ENCODE results near the gene SKAP1. TPM values are rescaled to one million over a fixed set of nuclear protein-coding genes. Genes with fewer than 3 reads are reported as not detected.

The SKAP1 gene
- total RNA-seq, 1 donor from 2014 or later: not detected

DNA sequence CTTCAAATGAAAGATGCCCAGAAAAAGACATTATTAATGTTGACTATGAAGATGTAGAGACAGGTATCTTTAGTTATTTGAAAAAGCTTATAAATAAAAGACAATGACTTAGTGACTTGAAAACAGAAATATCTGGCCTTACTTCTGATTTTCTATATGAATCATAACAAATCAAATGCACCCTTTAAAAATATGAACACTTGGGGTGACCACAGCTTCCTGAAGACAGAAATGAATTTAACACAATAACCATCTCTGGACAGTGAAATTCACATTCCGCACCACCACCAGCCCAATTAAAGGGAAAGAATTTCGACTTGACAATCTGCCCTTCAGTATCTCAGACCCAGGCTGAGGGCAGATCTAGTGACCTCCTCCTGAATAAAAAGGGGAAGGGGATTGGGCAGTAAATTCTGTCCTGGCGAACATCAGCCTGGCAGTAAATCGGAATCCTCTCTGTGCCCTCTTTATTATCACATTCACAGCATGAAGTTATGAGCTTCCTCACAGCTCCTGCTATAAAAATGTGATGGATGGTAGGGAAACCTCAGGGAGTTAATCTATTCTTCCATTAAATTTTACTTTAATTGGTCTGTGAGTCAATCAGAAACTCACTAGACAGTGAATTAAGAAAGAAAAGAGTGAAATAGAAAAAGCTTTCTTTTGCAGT lies 190.9 kb downstream of the SKAP1 start:
- no peaks in the 10 kb centered on the region for H3K36me3 ChIP-seq
- TF ChIP-seq, protein P1, sequence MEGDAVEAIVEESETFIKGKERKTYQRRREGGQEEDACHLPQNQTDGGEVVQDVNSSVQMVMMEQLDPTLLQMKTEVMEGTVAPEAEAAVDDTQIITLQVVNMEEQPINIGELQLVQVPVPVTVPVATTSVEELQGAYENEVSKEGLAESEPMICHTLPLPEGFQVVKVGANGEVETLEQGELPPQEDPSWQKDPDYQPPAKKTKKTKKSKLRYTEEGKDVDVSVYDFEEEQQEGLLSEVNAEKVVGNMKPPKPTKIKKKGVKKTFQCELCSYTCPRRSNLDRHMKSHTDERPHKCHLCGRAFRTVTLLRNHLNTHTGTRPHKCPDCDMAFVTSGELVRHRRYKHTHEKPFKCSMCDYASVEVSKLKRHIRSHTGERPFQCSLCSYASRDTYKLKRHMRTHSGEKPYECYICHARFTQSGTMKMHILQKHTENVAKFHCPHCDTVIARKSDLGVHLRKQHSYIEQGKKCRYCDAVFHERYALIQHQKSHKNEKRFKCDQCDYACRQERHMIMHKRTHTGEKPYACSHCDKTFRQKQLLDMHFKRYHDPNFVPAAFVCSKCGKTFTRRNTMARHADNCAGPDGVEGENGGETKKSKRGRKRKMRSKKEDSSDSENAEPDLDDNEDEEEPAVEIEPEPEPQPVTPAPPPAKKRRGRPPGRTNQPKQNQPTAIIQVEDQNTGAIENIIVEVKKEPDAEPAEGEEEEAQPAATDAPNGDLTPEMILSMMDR (IDR thresholded peaks at IDR 0.05): no peak
- no peak for TF ChIP-seq EZH2phosphoT487 (IDR thresholded peaks at IDR 0.05)
- TF ChIP-seq EZH2 (IDR thresholded peaks at IDR 0.05): no peak
- no peak overlapping the region for H3K4me2 ChIP-seq
- no peaks in the 10 kb centered on the region for H3K79me2 ChIP-seq (ENCODE audit: low read depth)
- no peaks in the 10 kb centered on the region for H3K36me3 Mint-ChIP-seq
- DNase-seq (ENCODE audit: low spot score): no peak
- no peak overlapping the region for H3K27ac ChIP-seq
- H3K27ac Mint-ChIP-seq: no peak overlapping the region
- H3K27me3 Mint-ChIP-seq (ENCODE audit: insufficient read depth, low read depth): no peaks in the 10 kb centered on the region
- no peaks in the 10 kb centered on the region for H4K20me1 ChIP-seq (ENCODE audit: low read depth)
- H3K9me3 Mint-ChIP-seq: no peaks in the 10 kb centered on the region
- H3K4me1 Mint-ChIP-seq: peaks cover 7% of the 10 kb centered on the region
- no peak overlapping the region for H3K9ac ChIP-seq
- no peak overlapping the region for H3K4me3 Mint-ChIP-seq
- H3K9me3 ChIP-seq (ENCODE audit: low read depth): no peaks in the 10 kb centered on the region
- H3K4me1 ChIP-seq: no peaks in the 10 kb centered on the region
- peaks cover 22% of the 10 kb centered on the region for H3K27me3 ChIP-seq
- H2AFZ ChIP-seq (replicated peaks): no peak overlapping the region
- H3K4me3 ChIP-seq: no peak overlapping the region
- no peaks in the 10 kb centered on the region for H3F3A ChIP-seq (ENCODE audit: low read depth)

DNA sequence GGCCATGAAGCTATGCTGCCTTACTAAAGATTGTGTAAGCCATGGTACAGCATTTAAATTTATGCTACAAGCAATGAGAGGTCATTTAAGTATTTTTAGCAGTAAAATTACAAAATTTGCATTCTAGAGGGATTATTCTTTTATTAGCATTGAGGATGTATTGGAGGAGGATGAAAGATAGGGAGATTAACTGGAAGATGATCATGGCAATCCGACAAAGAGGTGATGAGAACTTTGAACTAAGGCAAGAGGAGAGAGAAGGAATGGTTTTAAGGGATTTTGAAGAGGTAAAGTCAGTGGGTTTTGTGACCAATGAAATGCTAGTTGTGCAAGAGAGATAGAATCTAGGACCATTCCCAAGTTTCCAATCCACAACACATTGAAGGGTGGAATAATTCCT lies 192.6 kb downstream of the SKAP1 start:
- no peaks in the 10 kb centered on the region for H3K9me3 Mint-ChIP-seq
- TF ChIP-seq, protein P1 (IDR thresholded peaks at IDR 0.05): no peak
- no peak for TF ChIP-seq EZH2 (IDR thresholded peaks at IDR 0.05)
- no peak for TF ChIP-seq EZH2phosphoT487 (IDR thresholded peaks at IDR 0.05)
- no peaks in the 10 kb centered on the region for H3K27me3 Mint-ChIP-seq (ENCODE audit: insufficient read depth, low read depth)
- H3K36me3 Mint-ChIP-seq: no peaks in the 10 kb centered on the region
- Histone ChIP-seq H3K9ac (no peak overlapping the region), H3K79me2 (ENCODE audit: low read depth) (no peaks in the 10 kb centered on the region), H3K27me3 (peaks cover 28% of the 10 kb centered on the region), H3K4me1 (no peaks in the 10 kb centered on the region), H3K27ac (no peak overlapping the region), H3K36me3 (no peaks in the 10 kb centered on the region), H2AFZ (replicated peaks) (no peak overlapping the region), H4K20me1 (ENCODE audit: low read depth) (no peaks in the 10 kb centered on the region), H3K4me3 (no peak overlapping the region), H3K4me2 (no peak overlapping the region), H3F3A (ENCODE audit: low read depth) (no peaks in the 10 kb centered on the region), H3K9me3 (ENCODE audit: low read depth) (no peaks in the 10 kb centered on the region)
- H3K27ac Mint-ChIP-seq: no peak overlapping the region
- peaks cover 7% of the 10 kb centered on the region for H3K4me1 Mint-ChIP-seq
- H3K4me3 Mint-ChIP-seq: no peak overlapping the region
- no peak for DNase-seq (ENCODE audit: low spot score)

GRCh38 chr17:48236681-48237134 lies 193.3 kb downstream of the SKAP1 start:
- no peaks in the 10 kb centered on the region for H3K36me3 ChIP-seq
- Mint-ChIP-seq H3K4me3 (no peak overlapping the region), H3K27ac (no peak overlapping the region), H3K36me3 (no peaks in the 10 kb centered on the region), H3K4me1 (peaks cover 7% of the 10 kb centered on the region), H3K27me3 (ENCODE audit: insufficient read depth, low read depth) (no peaks in the 10 kb centered on the region), H3K9me3 (no peaks in the 10 kb centered on the region)
- H3K9me3 ChIP-seq (ENCODE audit: low read depth): no peaks in the 10 kb centered on the region
- H3K9ac ChIP-seq: no peak overlapping the region
- DNase-seq (ENCODE audit: low spot score): no peak
- H3K27ac ChIP-seq: no peak overlapping the region
- no peak overlapping the region for H3K4me3 ChIP-seq
- no peak overlapping the region for H2AFZ ChIP-seq (replicated peaks)
- no peaks in the 10 kb centered on the region for H4K20me1 ChIP-seq (ENCODE audit: low read depth)
- H3K4me1 ChIP-seq: no peaks in the 10 kb centered on the region
- no peaks in the 10 kb centered on the region for H3F3A ChIP-seq (ENCODE audit: low read depth)
- no peaks in the 10 kb centered on the region for H3K79me2 ChIP-seq (ENCODE audit: low read depth)
- peaks cover 31% of the 10 kb centered on the region for H3K27me3 ChIP-seq
- TF ChIP-seq, protein P1 (IDR thresholded peaks at IDR 0.05): no peak
- no peak for TF ChIP-seq EZH2phosphoT487 (IDR thresholded peaks at IDR 0.05)
- no peak for TF ChIP-seq EZH2 (IDR thresholded peaks at IDR 0.05)
- H3K4me2 ChIP-seq: no peak overlapping the region
